Psoas muscle (tissue), 8 donors: ENCODE data around the gene CHTF18. TPM values are rescaled to one million over a fixed set of nuclear protein-coding genes. Genes with fewer than 3 reads are reported as not detected.

Experiments used
- ATAC-seq, 4 donors: fragments of 200-7000 bp; cut with Tn5 transposase; one replicate each; pipeline ENCODE4 v1.9.1; 2020; ENCODE audit warnings: moderate library complexity in 3 of 4, mild to moderate bottlenecking in 2 of 4
- DNase-seq, 2 donors: peaks; one replicate each; pipeline ENCODE4 v3.0.0-alpha.2; 2020
- H3K27ac ChIP-seq: fragments of 200-600 bp; one replicate; pipeline ENCODE4 v1.8.0; 2022
- H3K27me3 ChIP-seq, 3 donors: fragments of 200-600 bp in 1 of 3; one replicate each; pipeline versions ENCODE4 v1.6.1 to v1.8.0; 2013 to 2022; ENCODE audit warnings: low read length in 2 of 3, mild to moderate bottlenecking in 2 of 3, moderate library complexity in 1 of 3; ENCODE audit not compliant: insufficient read depth in 3 of 3
- H3K36me3 ChIP-seq, 2 donors: fragments of 200-600 bp in 1 of 2; one replicate each; pipeline versions ENCODE4 v1.6.1 to v1.8.0; 2013 to 2022; ENCODE audit warnings: low read depth in 1 of 2, mild to moderate bottlenecking in 1 of 2, moderate library complexity in 1 of 2; ENCODE audit not compliant: insufficient read depth in 1 of 2
- H3K4me1 ChIP-seq: fragments of 200-600 bp; one replicate; pipeline ENCODE4 v1.8.0; 2022
- H3K4me3 ChIP-seq: fragments of 200-600 bp; one replicate; pipeline ENCODE4 v1.8.0; 2022; ENCODE audit warnings: mild to moderate bottlenecking
- H3K9me3 ChIP-seq: fragments of 200-600 bp; one replicate; pipeline ENCODE4 v1.8.0; 2022
- CTCF ChIP-seq: fragments of 200-600 bp; IDR thresholded peaks from one replicate; pipeline ENCODE4 v1.8.0; 2022; ENCODE audit warnings: antibody characterized with exemption
- WGBS, 3 donors: extraction: QIAGEN DNeasy Blood & Tissue Kit; methylation state at CpG; one replicate each; pipeline versions ENCODE4 v1.1.6 to v1.1.7; 2013; 5-methylcytosine and 5-hydroxymethylcytosine counted together
- intact Hi-C, 2 donors: fragments of 100-400 bp; cut with DNase I; formaldehyde crosslinking; loops; one replicate each; pipeline versions ENCODE4 v1.11.0 to v1.14.2; 2022
- polyA plus RNA-seq, 3 donors: library from polyadenylated mRNA; stranded (reverse); fragments of 200-250 nt; gene quantifications; one replicate each; pipeline ENCODE4 v1.2.3, GENCODE V29; 2013
- total RNA-seq, 4 donors: library from RNA; stranded (reverse); fragmentation: NEBNext Ultra II Directional in 2 of 4; extraction: Animal tissue kit (Norgen Biotek cat#: 25700) in 2 of 4; gene quantifications; one replicate each; pipeline versions ENCODE4 v1.2.1 to v1.2.4, GENCODE V29; 2021 to 2023
- donor health status: healthy with polysubstance abuse.
- donor health status: DM: no; HTN: no; CAD: no; lungs with moderate emphysema.
- donor health status: Bipolar disorder and iron deficiency.
- donor health status: healthy.
- donor health status: DM: yes; HTN: yes; CAD: no.
- donor health status: DM: no; HTN: no; CAD: no.
- donor health status: DM: no; HTN: no; CAD: no.
- donor health status: DM: yes; HTN: yes; CAD: no.

CHTF18 gene
- total and polyA plus RNA-seq, 7 donors, result 1.7 to 8.4 (median 3.9) TPM

DNA sequence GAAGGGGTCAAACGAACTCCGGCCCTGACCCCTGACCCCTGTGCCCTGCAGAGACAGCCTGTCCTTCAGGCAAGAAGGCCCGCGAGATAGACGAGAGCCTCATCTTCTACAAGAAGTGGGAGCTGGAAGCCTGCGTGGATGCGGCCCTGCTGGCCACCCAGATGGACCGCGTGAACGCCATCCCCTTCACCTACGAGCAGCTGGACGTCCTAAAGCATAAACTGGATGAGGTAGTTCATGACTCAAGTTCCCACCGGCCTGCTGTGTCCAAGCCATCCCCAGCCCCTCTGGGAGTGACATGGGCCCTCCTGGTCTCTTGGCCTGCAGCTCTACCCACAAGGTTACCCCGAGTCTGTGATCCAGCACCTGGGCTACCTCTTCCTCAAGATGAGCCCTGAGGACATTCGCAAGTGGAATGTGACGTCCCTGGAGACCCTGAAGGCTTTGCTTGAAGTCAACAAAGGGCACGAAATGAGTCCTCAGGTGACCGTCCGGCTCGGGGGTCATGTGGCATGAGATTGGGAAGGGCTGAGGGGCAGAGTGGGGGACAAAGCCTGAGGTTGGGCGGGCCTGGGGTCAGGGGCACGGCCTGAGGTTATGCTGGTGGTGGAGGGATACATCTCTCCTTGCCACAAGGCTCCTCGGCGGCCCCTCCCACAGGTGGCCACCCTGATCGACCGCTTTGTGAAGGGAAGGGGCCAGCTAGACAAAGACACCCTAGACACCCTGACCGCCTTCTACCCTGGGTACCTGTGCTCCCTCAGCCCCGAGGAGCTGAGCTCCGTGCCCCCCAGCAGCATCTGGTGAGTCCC, 22.2 kb upstream of the CHTF18 start:
- TF ChIP-seq CTCF, result no peak
- Histone ChIP-seq H3K27ac (no peak overlapping the region), H3K36me3 (no peaks in the 10 kb centered on the region), H3K4me1 (no peaks in the 10 kb centered on the region), H3K4me3 (no peak overlapping the region), H3K27me3 (peaks cover 0 to 47% (median 10%) of the 10 kb centered on the region in 3 donors), H3K9me3 (no peaks in the 10 kb centered on the region)
- ATAC-seq (no peak), DNase-seq (no peak)
- WGBS, 3 donors, result 77 to 83% (median 79%) methylated on average over 29 of the region's 29 CpGs
- intact Hi-C loops, result no loop called here

DNA sequence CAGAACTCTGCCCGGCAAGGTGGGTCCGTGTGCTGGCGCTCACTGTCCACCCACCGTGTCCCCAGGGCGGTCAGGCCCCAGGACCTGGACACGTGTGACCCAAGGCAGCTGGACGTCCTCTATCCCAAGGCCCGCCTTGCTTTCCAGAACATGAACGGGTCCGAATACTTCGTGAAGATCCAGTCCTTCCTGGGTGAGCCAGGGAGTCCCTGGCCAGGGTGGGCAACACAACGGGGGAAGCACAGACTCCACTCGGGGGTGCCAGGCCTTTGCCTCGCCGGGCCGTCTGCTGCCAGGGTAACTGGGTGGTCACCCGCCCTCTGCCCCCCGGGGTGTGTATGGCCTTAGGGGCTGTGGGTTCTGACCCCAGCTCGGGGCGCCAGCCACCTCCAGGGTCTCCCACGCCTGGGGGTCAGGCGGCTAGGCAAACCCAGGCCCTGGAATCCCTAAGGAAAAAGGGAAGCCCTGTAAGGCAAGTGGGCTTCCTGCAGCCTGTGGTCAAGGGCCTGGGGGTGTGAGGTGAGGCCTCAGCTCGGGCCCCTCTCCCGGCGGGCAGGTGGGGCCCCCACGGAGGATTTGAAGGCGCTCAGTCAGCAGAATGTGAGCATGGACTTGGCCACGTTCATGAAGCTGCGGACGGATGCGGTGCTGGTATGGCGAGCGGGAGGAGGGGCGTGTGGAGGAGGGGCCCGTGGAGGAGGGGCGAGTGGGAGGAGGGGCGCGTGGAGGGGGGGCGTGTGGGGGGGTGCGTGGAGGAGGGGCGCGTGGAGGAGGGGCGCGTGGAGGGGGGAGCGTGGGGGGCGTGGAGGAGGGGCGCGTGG, 21.4 kb upstream of the CHTF18 start:
- Histone ChIP-seq H3K4me1 (no peaks in the 10 kb centered on the region), H3K36me3 (no peaks in the 10 kb centered on the region), H3K4me3 (no peak overlapping the region), H3K27me3 (peaks cover 0 to 40% (median 10%) of the 10 kb centered on the region in 3 donors), H3K27ac (no peak overlapping the region), H3K9me3 (no peaks in the 10 kb centered on the region)
- 48 to 62% (median 61%) methylated on average over 33 to 36 of the region's 48 CpGs for WGBS, 3 donors
- ATAC-seq (no peak), DNase-seq (no peak)
- intact Hi-C loops, result no loop called here
- TF ChIP-seq CTCF, result no peak

DNA sequence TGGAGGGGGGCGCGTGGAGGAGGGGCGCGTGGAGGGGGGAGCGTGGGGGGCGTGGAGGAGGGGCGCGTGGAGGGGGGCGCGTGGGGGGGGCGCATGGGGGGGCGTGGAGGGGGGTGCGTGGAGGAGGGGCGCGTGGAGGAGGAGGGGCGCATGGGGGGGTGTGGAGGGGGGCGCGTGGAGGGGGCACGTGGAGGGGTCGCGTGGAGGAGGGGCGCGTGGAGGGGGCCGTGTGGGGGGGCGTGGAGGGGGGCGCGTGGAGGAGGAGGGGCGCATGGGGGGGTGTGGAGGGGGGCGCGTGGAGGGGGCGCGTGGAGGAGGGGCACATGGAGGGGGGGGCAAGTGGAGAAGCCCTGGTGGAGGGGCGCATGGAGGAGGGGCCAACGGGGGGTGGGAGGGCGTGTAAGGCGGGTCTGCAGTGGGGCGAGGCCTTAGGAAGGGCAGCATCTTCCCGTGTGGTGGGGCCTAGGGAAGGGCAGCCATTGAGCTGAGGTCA, 20.6 kb upstream of the CHTF18 start:
- intact Hi-C loops, result no loop called here
- WGBS, 3 donors, result 47 to 68% (median 65%) methylated on average over 5 to 19 of the region's 38 CpGs

GRCh38 chr16:768428-768827, 20.0 kb upstream of the CHTF18 start:
- ATAC-seq (no peak), DNase-seq (no peak)
- H3K27me3 ChIP-seq, result peaks cover 0 to 28% (median 13%) of the 10 kb centered on the region in 3 donors

More for the DNA sequence above, 20.6 kb upstream of the CHTF18 start:
- DNase-seq, result no peak
- H3K27me3 ChIP-seq, result peaks cover 0 to 33% (median 13%) of the 10 kb centered on the region in 3 donors
- no peak for ATAC-seq
- H3K27ac ChIP-seq, result no peak overlapping the region
- H3K4me3 ChIP-seq, result no peak overlapping the region
- H3K9me3 ChIP-seq, result no peaks in the 10 kb centered on the region
- no peaks in the 10 kb centered on the region for H3K4me1 ChIP-seq
- no peaks in the 10 kb centered on the region for H3K36me3 ChIP-seq
- TF ChIP-seq CTCF, result no peak

More at GRCh38 chr16:768428-768827, 20.0 kb upstream of the CHTF18 start:
- WGBS, 3 donors, result 56 to 82% (median 68%) methylated on average over 15 to 21 of the region's 21 CpGs
- H3K4me1 ChIP-seq, result no peaks in the 10 kb centered on the region
- no peak overlapping the region for H3K27ac ChIP-seq
- no peaks in the 10 kb centered on the region for H3K36me3 ChIP-seq
- no peak overlapping the region for H3K4me3 ChIP-seq
- intact Hi-C loops, result no loop called here
- H3K9me3 ChIP-seq, result no peaks in the 10 kb centered on the region
- no peak for TF ChIP-seq CTCF
